ENCODE data around the gene SPG7. TPM values are rescaled to one million over a fixed set of nuclear protein-coding genes. Genes with fewer than 3 reads are reported as not detected.

SPG7 gene
- polyA plus RNA-seq, 1 donor from 2014 or later = 216 TPM

- no peak for TF ChIP-seq POLR2AphosphoS5 (IDR thresholded peaks at IDR 0.05)
- TF ChIP-seq EZH2 (IDR thresholded peaks at IDR 0.05; ENCODE audit: borderline replicate concordance, insufficient read depth, low read length, poor library complexity, severe bottlenecking) = no peak
- no peak for TF ChIP-seq RAD21 (conservative IDR thresholded peaks at IDR 0.05)
- TF ChIP-seq SMC3 (conservative IDR thresholded peaks at IDR 0.05; ENCODE audit: poor library complexity) = no peak
- no peak for TF ChIP-seq MXI1 (conservative IDR thresholded peaks at IDR 0.05; ENCODE audit: poor library complexity, severe bottlenecking)
- no peak for TF ChIP-seq REST (IDR thresholded peaks at IDR 0.05; ENCODE audit: borderline replicate concordance)
- no peak for TF ChIP-seq TAF1 (IDR thresholded peaks at IDR 0.05; ENCODE audit: low read depth)
- TF ChIP-seq CTCF (IDR thresholded peaks at IDR 0.05; ENCODE audit: poor library complexity, severe bottlenecking) = no peak
- no peak for TF ChIP-seq EP300 (conservative IDR thresholded peaks at IDR 0.05; ENCODE audit: poor library complexity, severe bottlenecking)
- no peaks in the 10 kb centered on the region for H3K79me2 ChIP-seq (replicated peaks; ENCODE audit: insufficient read depth, low read length)
- no peaks in the 10 kb centered on the region for H3F3A ChIP-seq (ENCODE audit: insufficient read depth, low read length, poor library complexity, severe bottlenecking)
- no peak overlapping the region for H2AFZ ChIP-seq (ENCODE audit: low read depth, low read length)
- no peaks in the 10 kb centered on the region for H3K36me3 ChIP-seq (ENCODE audit: insufficient read depth, low read length)
- no peaks in the 10 kb centered on the region for H3K9me2 ChIP-seq (ENCODE audit: insufficient read depth, low read length)
- H3K4me3 ChIP-seq (ENCODE audit: low read length) = peak overlapping the region; percentile 48
- no peaks in the 10 kb centered on the region for H4K20me1 ChIP-seq (ENCODE audit: insufficient read depth)
- H3K9me3 ChIP-seq (ENCODE audit: low read length) = no peaks in the 10 kb centered on the region
- H3K27me3 ChIP-seq (ENCODE audit: insufficient read depth, low read depth, low read length) = peaks cover 44% of the 10 kb centered on the region
- no peak overlapping the region for H3K27ac ChIP-seq (ENCODE audit: low read length)
- no peak overlapping the region for H3K9ac ChIP-seq (ENCODE audit: low read length)
- no peak overlapping the region for H3K4me2 ChIP-seq (ENCODE audit: low read length)
Observed at GRCh38 chr16:89576153-89577054, 68.2 kb downstream of the SPG7 start.

GRCh38 chr16:89577055-89577759, 69.0 kb downstream of the SPG7 start:
- H3F3A ChIP-seq (ENCODE audit: insufficient read depth, low read length, poor library complexity, severe bottlenecking) = no peaks in the 10 kb centered on the region
- no peak overlapping the region for H3K4me2 ChIP-seq (ENCODE audit: low read length)
- H3K27me3 ChIP-seq (ENCODE audit: insufficient read depth, low read depth, low read length) = peaks cover 44% of the 10 kb centered on the region
- H3K27ac ChIP-seq (ENCODE audit: low read length) = no peak overlapping the region
- H3K9me3 ChIP-seq (ENCODE audit: low read length) = no peaks in the 10 kb centered on the region
- H3K9ac ChIP-seq (ENCODE audit: low read length) = no peak overlapping the region
- H3K9me2 ChIP-seq (ENCODE audit: insufficient read depth, low read length) = no peaks in the 10 kb centered on the region
- TF ChIP-seq EP300 (conservative IDR thresholded peaks at IDR 0.05; ENCODE audit: poor library complexity, severe bottlenecking) (no peak), REST (IDR thresholded peaks at IDR 0.05; ENCODE audit: borderline replicate concordance) (no peak), CTCF (IDR thresholded peaks at IDR 0.05; ENCODE audit: poor library complexity, severe bottlenecking) (no peak), POLR2AphosphoS5 (IDR thresholded peaks at IDR 0.05) (no peak), MXI1 (conservative IDR thresholded peaks at IDR 0.05; ENCODE audit: poor library complexity, severe bottlenecking) (no peak), EZH2 (IDR thresholded peaks at IDR 0.05; ENCODE audit: borderline replicate concordance, insufficient read depth, low read length, poor library complexity, severe bottlenecking) (no peak), TAF1 (IDR thresholded peaks at IDR 0.05; ENCODE audit: low read depth) (no peak)
- no peak overlapping the region for H3K4me3 ChIP-seq (ENCODE audit: low read length)
- H2AFZ ChIP-seq (ENCODE audit: low read depth, low read length) = no peak overlapping the region
- no peaks in the 10 kb centered on the region for H3K79me2 ChIP-seq (replicated peaks; ENCODE audit: insufficient read depth, low read length)
- H4K20me1 ChIP-seq (ENCODE audit: insufficient read depth) = no peaks in the 10 kb centered on the region
- no peaks in the 10 kb centered on the region for H3K36me3 ChIP-seq (ENCODE audit: insufficient read depth, low read length)

All from neural cell (in vitro differentiated cells).